ENCODE measurements around the gene HUS1B.
"Not testable (repeated sequence)": the region's sequence is repeated elsewhere in the genome, so short reads cannot be mapped to it uniquely, and the experiment has no call there.

Gene HUS1B

GRCh38 chr6:678520-678919 lies 21.6 kb upstream of the HUS1B start:
- no peak for DNase-seq (ENCODE audit: low spot score)

GRCh38 chr6:677919-678318 lies 21.0 kb upstream of the HUS1B start:
- no peak for DNase-seq (ENCODE audit: low spot score)

GRCh38 chr6:674956-675355 lies 18.1 kb upstream of the HUS1B start:
- no peak for DNase-seq (ENCODE audit: low spot score)

GRCh38 chr6:674406-674805 lies 17.5 kb upstream of the HUS1B start:
- no peak for DNase-seq (ENCODE audit: low spot score)

- DNase-seq (ENCODE audit: low spot score) = no peak
These were observed 10.5 kb upstream of the HUS1B start for GRCh38 chr6:667253-667927.

- DNase-seq (ENCODE audit: low spot score) = no peak
These were observed 8.7 kb upstream of the HUS1B start for GRCh38 chr6:665403-666267.

- DNase-seq (ENCODE audit: low spot score) = not testable (repeated sequence)
These were observed 6.9 kb upstream of the HUS1B start for GRCh38 chr6:663788-664187.

GRCh38 chr6:659716-660581 lies 3.0 kb upstream of the HUS1B start:
- DNase-seq (ENCODE audit: low spot score) = no peak

GRCh38 chr6:658244-658643 lies 1.3 kb upstream of the HUS1B start:
- peak; percentile 63 for DNase-seq (ENCODE audit: low spot score)

GRCh38 chr6:657743-658142 lies 843 bp upstream of the HUS1B start:
- no peak for DNase-seq (ENCODE audit: low spot score)

- no peak for DNase-seq (ENCODE audit: low spot score)
These were observed 2.8 kb downstream of the HUS1B start for GRCh38 chr6:654136-654535.

GRCh38 chr6:652865-653264 lies 4.0 kb downstream of the HUS1B start:
- DNase-seq (ENCODE audit: low spot score) = no peak

GRCh38 chr6:650098-650497 lies 6.8 kb downstream of the HUS1B start:
- no peak for DNase-seq (ENCODE audit: low spot score)

GRCh38 chr6:642805-643204 lies 14.1 kb downstream of the HUS1B start:
- DNase-seq (ENCODE audit: low spot score) = no peak

GRCh38 chr6:641225-641985 lies 15.5 kb downstream of the HUS1B start:
- DNase-seq (ENCODE audit: low spot score) = no peak

- no peak for DNase-seq (ENCODE audit: low spot score)
These were observed 20.4 kb downstream of the HUS1B start for GRCh38 chr6:636488-636887.

GRCh38 chr6:635233-635632 lies 21.7 kb downstream of the HUS1B start:
- DNase-seq (ENCODE audit: low spot score) = no peak

- no peak for DNase-seq (ENCODE audit: low spot score)
These were observed 23.3 kb downstream of the HUS1B start for GRCh38 chr6:633611-634010.

GRCh38 chr6:628766-629165 lies 28.1 kb downstream of the HUS1B start:
- DNase-seq (ENCODE audit: low spot score) = no peak

GRCh38 chr6:626236-626635 lies 30.7 kb downstream of the HUS1B start:
- DNase-seq (ENCODE audit: low spot score) = no peak

- DNase-seq (ENCODE audit: low spot score) = no peak
These were observed 31.9 kb downstream of the HUS1B start for GRCh38 chr6:624979-625378.

GRCh38 chr6:622462-622861 lies 34.4 kb downstream of the HUS1B start:
- no peak for DNase-seq (ENCODE audit: low spot score)

Measured in GM03348 (cell line).